Smooth muscle cell (in vitro differentiated cells): ENCODE results near the gene S100A7A. TPM values are rescaled to one million over a fixed set of nuclear protein-coding genes. Genes with fewer than 3 reads are reported as not detected.

ENCODE experiments used
- DNase-seq: peaks from one replicate; lab custom pipeline; 2025; ENCODE audit not compliant: unreplicated experiment; lab: John Stamatoyannopoulos, UW
- H2AFZ ChIP-seq: fragments of 200-600 bp; sonication (generic); 2 replicates; pipeline ENCODE4 v1.6.0; 2016; ENCODE audit warnings: antibody characterized with exemption, low read depth, mild to moderate bottlenecking
- H3F3A ChIP-seq: fragments of 200-600 bp; sonication (generic); 2 replicates; pipeline ENCODE4 v1.6.0; 2017; ENCODE audit warnings: antibody characterized with exemption, low read depth
- H3K27ac ChIP-seq: fragments of 200-600 bp; sonication (generic); 2 replicates; pipeline ENCODE4 v1.5.1; 2016; ENCODE audit warnings: low read depth, mild to moderate bottlenecking
- H3K27me3 ChIP-seq: fragments of 200-600 bp; sonication (generic); 2 replicates; pipeline ENCODE4 v1.6.1; 2016; ENCODE audit warnings: low read depth, mild to moderate bottlenecking
- H3K36me3 ChIP-seq: fragments of 200-600 bp; sonication (generic); 2 replicates; pipeline ENCODE4 v1.5.1; 2016; ENCODE audit warnings: low read depth
- H3K4me1 ChIP-seq: fragments of 200-600 bp; sonication (generic); 2 replicates; pipeline ENCODE4 v1.5.1; 2016; ENCODE audit warnings: low read depth
- H3K4me2 ChIP-seq: fragments of 200-600 bp; sonication (generic); 2 replicates; pipeline ENCODE4 v1.6.0; 2016; ENCODE audit warnings: mild to moderate bottlenecking
- H3K4me3 ChIP-seq: fragments of 200-600 bp; sonication (generic); 2 replicates; pipeline ENCODE4 v1.5.1; 2016; ENCODE audit warnings: mild to moderate bottlenecking
- H3K79me2 ChIP-seq: fragments of 200-600 bp; sonication (generic); 2 replicates; pipeline ENCODE4 v1.6.0; 2016; ENCODE audit warnings: low read depth, mild to moderate bottlenecking
- H3K9ac ChIP-seq: fragments of 200-600 bp; sonication (generic); 2 replicates; pipeline ENCODE4 v1.6.0; 2016; ENCODE audit warnings: low read depth
- H3K9me3 ChIP-seq: fragments of 200-600 bp; sonication (generic); replicated peaks from 2 replicates; pipeline ENCODE4 v1.5.1; 2016; ENCODE audit warnings: low read depth
- H4K20me1 ChIP-seq: fragments of 200-600 bp; sonication (generic); 2 replicates; pipeline ENCODE4 v1.6.0; 2016; ENCODE audit warnings: low read depth
- WGBS: methylation state at CpG from one replicate; pipeline ENCODE4 v1.1.7; 2016; ENCODE audit warnings: low lambda C conversion rate; 5-methylcytosine and 5-hydroxymethylcytosine counted together
- polyA plus RNA-seq: library from polyadenylated mRNA; unstranded; fragments of >200 nt; fragmentation: Nextera tagmentation; extraction: Ambion mirVana; gene quantifications from 2 replicates; pipeline ENCODE4 v1.2.1, GENCODE V29; 2016
- total RNA-seq: library from RNA; depleted of rRNA; stranded (reverse); fragments of >200 nt; gene quantifications from 2 replicates; pipeline ENCODE4 v1.2.3, GENCODE V29; 2014
- TF ChIP-seq, protein P1 (sequence below): fragments of 200-600 bp; sonication (generic); IDR thresholded peaks from 2 replicates; pipeline ENCODE4 v1.5.1; 2017; ENCODE audit warnings: borderline replicate concordance, mild to moderate bottlenecking, antibody characterized with exemption; ENCODE audit not compliant: insufficient read depth, poor library complexity, severe bottlenecking

The S100A7A gene
- total and polyA plus RNA-seq, 2 experiments from 2014 or later = not detected

DNA sequence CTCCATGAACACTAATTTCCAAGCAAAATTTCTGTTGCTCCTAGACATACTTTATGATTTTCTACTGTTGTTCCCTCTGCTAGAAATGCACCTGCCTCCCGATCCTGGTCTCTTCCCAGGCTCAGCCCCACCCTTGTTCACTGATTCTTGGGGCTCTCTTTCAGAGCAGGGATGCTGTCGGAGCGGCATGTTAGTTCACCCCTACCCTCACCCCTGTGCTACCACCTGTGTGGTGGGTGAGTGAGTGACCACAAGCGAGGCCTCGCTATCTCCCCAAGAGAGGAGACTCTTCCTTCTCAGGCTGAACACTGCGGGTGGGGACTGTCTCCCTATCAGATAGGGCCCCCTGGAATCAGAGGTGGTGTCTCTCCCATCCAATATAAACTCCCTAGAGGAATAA, 20.5 kb upstream of the S100A7A start:
- no peaks in the 10 kb centered on the region for H3K27me3 ChIP-seq
- H3K4me1 ChIP-seq = no peaks in the 10 kb centered on the region
- TF ChIP-seq, protein P1, sequence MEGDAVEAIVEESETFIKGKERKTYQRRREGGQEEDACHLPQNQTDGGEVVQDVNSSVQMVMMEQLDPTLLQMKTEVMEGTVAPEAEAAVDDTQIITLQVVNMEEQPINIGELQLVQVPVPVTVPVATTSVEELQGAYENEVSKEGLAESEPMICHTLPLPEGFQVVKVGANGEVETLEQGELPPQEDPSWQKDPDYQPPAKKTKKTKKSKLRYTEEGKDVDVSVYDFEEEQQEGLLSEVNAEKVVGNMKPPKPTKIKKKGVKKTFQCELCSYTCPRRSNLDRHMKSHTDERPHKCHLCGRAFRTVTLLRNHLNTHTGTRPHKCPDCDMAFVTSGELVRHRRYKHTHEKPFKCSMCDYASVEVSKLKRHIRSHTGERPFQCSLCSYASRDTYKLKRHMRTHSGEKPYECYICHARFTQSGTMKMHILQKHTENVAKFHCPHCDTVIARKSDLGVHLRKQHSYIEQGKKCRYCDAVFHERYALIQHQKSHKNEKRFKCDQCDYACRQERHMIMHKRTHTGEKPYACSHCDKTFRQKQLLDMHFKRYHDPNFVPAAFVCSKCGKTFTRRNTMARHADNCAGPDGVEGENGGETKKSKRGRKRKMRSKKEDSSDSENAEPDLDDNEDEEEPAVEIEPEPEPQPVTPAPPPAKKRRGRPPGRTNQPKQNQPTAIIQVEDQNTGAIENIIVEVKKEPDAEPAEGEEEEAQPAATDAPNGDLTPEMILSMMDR = no peak
- H3K9me3 ChIP-seq = no peaks in the 10 kb centered on the region
- no peak overlapping the region for H2AFZ ChIP-seq
- no peaks in the 10 kb centered on the region for H3F3A ChIP-seq
- H3K4me2 ChIP-seq = no peak overlapping the region
- H4K20me1 ChIP-seq = no peaks in the 10 kb centered on the region
- H3K4me3 ChIP-seq = no peak overlapping the region
- no peak overlapping the region for H3K9ac ChIP-seq
- 83% methylated on average over 6 of the region's 6 CpGs for WGBS
- H3K79me2 ChIP-seq = no peaks in the 10 kb centered on the region
- no peak overlapping the region for H3K27ac ChIP-seq
- H3K36me3 ChIP-seq = no peaks in the 10 kb centered on the region
- no peak for DNase-seq

DNA sequence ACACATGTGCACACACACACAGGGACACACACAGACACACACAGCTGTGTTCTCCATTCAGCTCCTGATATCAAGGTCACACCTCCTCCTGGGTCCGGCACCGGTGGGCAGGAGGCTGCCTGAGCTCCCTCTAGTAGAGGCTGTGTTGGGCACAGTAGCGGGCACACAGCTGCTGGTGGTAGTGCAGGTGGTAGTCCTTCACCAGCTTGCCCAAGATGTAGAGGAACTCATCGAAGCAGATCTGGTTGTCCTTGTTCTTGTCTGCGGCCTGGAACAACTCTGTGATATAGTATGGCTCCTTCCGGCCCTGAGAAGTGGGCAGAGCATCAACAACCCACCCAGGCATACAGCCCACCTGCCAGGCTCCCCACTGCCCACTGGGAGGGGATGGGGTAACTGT, 19.9 kb upstream of the S100A7A start:
- H3K27ac ChIP-seq = no peak overlapping the region
- no peak overlapping the region for H3K4me3 ChIP-seq
- no peak overlapping the region for H3K4me2 ChIP-seq
- H3K79me2 ChIP-seq = no peaks in the 10 kb centered on the region
- no peaks in the 10 kb centered on the region for H3K9me3 ChIP-seq
- H3K36me3 ChIP-seq = no peaks in the 10 kb centered on the region
- no peaks in the 10 kb centered on the region for H4K20me1 ChIP-seq
- WGBS = 81% methylated on average over 6 of the region's 6 CpGs
- H3K9ac ChIP-seq = no peak overlapping the region
- no peaks in the 10 kb centered on the region for H3F3A ChIP-seq
- no peak overlapping the region for H2AFZ ChIP-seq
- no peaks in the 10 kb centered on the region for H3K27me3 ChIP-seq
- TF ChIP-seq, protein P1 = no peak
- no peaks in the 10 kb centered on the region for H3K4me1 ChIP-seq
- DNase-seq = no peak

DNA sequence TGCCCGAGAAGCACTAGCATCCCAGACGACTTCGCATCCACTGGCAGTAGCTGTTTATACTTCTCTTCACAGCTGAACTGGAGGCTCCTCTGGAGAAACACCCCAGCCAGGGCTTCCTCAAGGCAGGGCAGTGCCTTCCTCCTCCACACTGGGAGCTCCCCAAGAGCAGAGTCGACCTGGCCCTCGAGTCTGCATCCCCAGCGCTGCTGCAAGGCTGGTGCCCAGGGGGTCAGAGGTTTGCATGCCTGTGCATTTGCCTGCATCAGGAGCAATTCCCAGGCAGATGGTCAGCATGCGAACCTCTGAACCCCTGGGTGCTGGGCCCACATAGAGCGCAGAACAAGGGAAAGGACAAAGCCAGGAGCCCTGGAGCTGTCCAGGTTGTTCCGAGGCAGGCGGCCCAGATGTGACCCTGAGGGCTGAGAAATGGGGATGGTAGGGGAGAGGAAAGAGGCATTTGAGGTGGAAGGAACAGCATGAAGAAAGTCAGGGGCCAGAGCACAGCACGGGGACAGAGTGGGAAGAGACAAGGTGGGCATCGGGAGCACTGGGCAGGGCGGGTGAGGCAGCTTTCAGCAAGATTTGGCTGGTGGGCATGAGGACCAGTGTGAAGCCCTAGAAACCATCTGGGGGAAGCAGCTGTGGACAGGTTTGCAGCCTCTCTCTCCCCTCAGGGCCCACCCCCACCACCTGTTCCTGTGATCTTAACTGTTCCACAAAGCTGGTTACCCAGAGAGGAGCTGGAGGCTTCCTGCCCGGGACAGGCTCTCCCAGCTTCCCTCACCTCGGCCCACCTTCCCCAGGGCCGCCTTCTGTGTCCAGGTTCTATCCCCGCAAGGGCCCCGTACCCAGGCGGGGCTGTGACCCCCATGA, 19.0 kb upstream of the S100A7A start:
- Histone ChIP-seq H3K36me3 (no peaks in the 10 kb centered on the region), H3K9me3 (no peaks in the 10 kb centered on the region), H3K4me2 (no peak overlapping the region), H4K20me1 (no peaks in the 10 kb centered on the region), H3K27ac (no peak overlapping the region), H3F3A (no peaks in the 10 kb centered on the region), H3K27me3 (no peaks in the 10 kb centered on the region), H3K9ac (no peak overlapping the region), H3K4me1 (no peaks in the 10 kb centered on the region), H3K79me2 (no peaks in the 10 kb centered on the region), H3K4me3 (no peak overlapping the region), H2AFZ (no peak overlapping the region)
- 87% methylated on average over 19 of the region's 19 CpGs for whole genome bisulfite sequencing
- no peak for DNase-seq
- TF ChIP-seq, protein P1 = no peak
